Panc1 (cell line): ENCODE data around the gene MSMP. TPM values are rescaled to one million over a fixed set of nuclear protein-coding genes. Genes with fewer than 3 reads are reported as not detected.

ENCODE experiments used
- ATAC-seq: fragments of 200-7000 bp; cut with Tn5 transposase; 2 replicates; pipeline ENCODE4 v1.9.1; 2020; ENCODE audit warnings: mild to moderate bottlenecking, moderate library complexity
- BruUV-seq: library from RNA; stranded (reverse); fragments of 400-500 nt; replicated peaks from 2 replicates; lab custom pipeline; 2021; lab: Mats Ljungman, UMichigan
- CTCF ChIA-PET: fragments of 300-600 bp; sonication (Branson Sonifier 250); formaldehyde crosslinking; loops from one replicate; lab custom pipeline; 2022; ENCODE audit warnings: antibody characterized with exemption; lab: Charles Lee
- POLR2A ChIA-PET: fragments of 300-600 bp; sonication (Branson Sonifier 250); formaldehyde crosslinking; loops from one replicate; lab custom pipeline; 2022; ENCODE audit warnings: antibody characterized with exemption; lab: Charles Lee
- DNase-seq: peaks from one replicate; pipeline ENCODE4 v3.0.0-alpha.2; 2010; ENCODE audit warnings: low read depth, low spot score
- H3K27ac ChIP-seq: 2 replicates; pipeline ENCODE4 v1.5.1; 2011; ENCODE audit warnings: mild to moderate bottlenecking, low read length, inconsistent platforms
- H3K27me3 ChIP-seq: fragments of 200-500 bp; sonication (Bioruptor generic); 2 replicates; pipeline ENCODE4 v1.6.0; 2014; ENCODE audit warnings: low read length, inconsistent platforms; ENCODE audit not compliant: control insufficient read depth, insufficient read depth
- H3K36me3 ChIP-seq: fragments of 200-500 bp; sonication (Bioruptor generic); 2 replicates; pipeline ENCODE4 v1.5.1; 2014; ENCODE audit warnings: inconsistent platforms, mild to moderate bottlenecking, low read length, moderate library complexity; ENCODE audit not compliant: control insufficient read depth, insufficient read depth
- H3K4me1 ChIP-seq: 2 replicates; pipeline ENCODE4 v1.5.1; 2011; ENCODE audit warnings: inconsistent platforms, mild to moderate bottlenecking, low read length, moderate library complexity; ENCODE audit not compliant: control insufficient read depth, insufficient read depth
- H3K4me3 ChIP-seq, 2 experiments: 2 replicates each; pipeline ENCODE4 v1.5.1; 2011 to 2012; ENCODE audit warnings: low read depth in 2 of 2, low read length in 2 of 2, mild to moderate bottlenecking in 2 of 2, inconsistent platforms in 1 of 2, moderate library complexity in 1 of 2
- H3K9me3 ChIP-seq: fragments of 200-500 bp; sonication (Bioruptor generic); 2 replicates; pipeline ENCODE4 v1.5.1; 2014; ENCODE audit warnings: low read depth, mild to moderate bottlenecking, inconsistent platforms, low read length, moderate library complexity; ENCODE audit not compliant: control insufficient read depth, insufficient read depth
- CTCF ChIP-seq: fragments of 450-650 bp; IDR thresholded peaks from 2 replicates; pipeline ENCODE4 v1.5.1; 2017; ENCODE audit warnings: mild to moderate bottlenecking
- POLR2AphosphoS5 ChIP-seq: IDR thresholded peaks from 2 replicates; pipeline ENCODE4 v1.6.1; 2012; ENCODE audit warnings: mild to moderate bottlenecking, low read depth, low read length, moderate library complexity
- REST ChIP-seq, 2 experiments: IDR thresholded peaks; 2 replicates each; pipeline ENCODE4 v1.6.1; 2011 to 2012; ENCODE audit warnings: low read depth in 2 of 2, control low read depth in 1 of 2, low read length in 1 of 2, mild to moderate bottlenecking in 1 of 2, moderate library complexity in 1 of 2; ENCODE audit not compliant: insufficient read depth in 1 of 2
- SIN3A ChIP-seq: IDR thresholded peaks from 2 replicates; pipeline ENCODE4 v1.6.1; 2012; ENCODE audit warnings: low read depth, mild to moderate bottlenecking, low read length, moderate library complexity, borderline replicate concordance; ENCODE audit not compliant: insufficient read depth
- TCF7L2 ChIP-seq: IDR thresholded peaks from 2 replicates; pipeline ENCODE4 v1.6.1; 2011; ENCODE audit warnings: mild to moderate bottlenecking, low read depth, low read length, inconsistent platforms
- in situ Hi-C: cut with HindIII; loops from 2 replicates; pipeline ENCODE4 v1.10.0; 2016; ENCODE audit warnings: low sequenced_read_pairs, low pct_unique_long_range_greater_than_20kb
- intact Hi-C: fragments of 100-400 bp; cut with micrococcal nuclease; formaldehyde crosslinking; loops from one replicate; pipeline ENCODE4 v1.10.0; 2022; ENCODE audit not compliant: unreplicated experiment
- total RNA-seq: library from RNA; stranded (reverse); gene quantifications from one replicate; pipeline ENCODE4 v1.2.1, GENCODE V29; 2021; ENCODE audit not compliant: unreplicated experiment

Gene MSMP
- total RNA-seq, 1 experiment from 2014 or later = 1.4 TPM

GRCh38 chr9:35725362-35725761 lies 28.7 kb downstream of the MSMP start:
- intact Hi-C loops = loop anchor here (5.0 kb wide), 1 partner anchor 63 kb away; no protein-coding TSS in a partner anchor
- peaks cover 21% of the 10 kb centered on the region for H3K36me3 ChIP-seq
- no TSS peak for BruUV-seq
- H3K27me3 ChIP-seq = no peaks in the 10 kb centered on the region
- TF ChIP-seq CTCF (no peak), TCF7L2 (no peak), SIN3A (no peak), REST (IDR thresholded peaks at IDR 0.05; ENCODE audit: insufficient read depth in 1 of 2, low read depth in 2 of 2, low read length in 1 of 2) (no peak), POLR2AphosphoS5 (no peak)
- H3K4me3 ChIP-seq = no peak overlapping the region
- DNase-seq = no peak
- H3K9me3 ChIP-seq = no peaks in the 10 kb centered on the region
- peaks cover 25% of the 10 kb centered on the region for H3K4me1 ChIP-seq
- ATAC-seq = no peak
- H3K27ac ChIP-seq = no peak overlapping the region
- ChIA-PET POLR2A (no interaction called here), CTCF (interaction anchor here (0.5 kb wide), 1 partner anchor 66 kb away, joined by 4 read pairs; no protein-coding TSS in a partner anchor)
- in situ Hi-C loops = no loop called here

GRCh38 chr9:35723908-35724307 lies 30.2 kb downstream of the MSMP start:
- CTCF ChIA-PET = no interaction called here
- Histone ChIP-seq H3K9me3 (no peaks in the 10 kb centered on the region), H3K27me3 (no peaks in the 10 kb centered on the region), H3K4me1 (peaks cover 11% of the 10 kb centered on the region), H3K36me3 (peaks cover 28% of the 10 kb centered on the region), H3K27ac (no peak overlapping the region), H3K4me3 (no peak overlapping the region)
- intact Hi-C loops = no loop called here
- TF ChIP-seq CTCF (no peak), REST (IDR thresholded peaks at IDR 0.05; ENCODE audit: insufficient read depth in 1 of 2, low read depth in 2 of 2, low read length in 1 of 2) (no peak), TCF7L2 (no peak), SIN3A (no peak), POLR2AphosphoS5 (no peak)
- DNase-seq (no peak), ATAC-seq (no peak)
- no TSS peak for BruUV-seq
- POLR2A ChIA-PET = no interaction called here
- in situ Hi-C loops = no loop called here
